Suprapubic skin (tissue), 4 donors: ENCODE results near the gene ETS1. TPM values are rescaled to one million over a fixed set of nuclear protein-coding genes. Genes with fewer than 3 reads are reported as not detected.

Experiments used
- DNase-seq, 2 donors: peaks; one replicate each; pipeline ENCODE4 v3.0.0-alpha.2; 2019; ENCODE audit warnings: low spot score in 2 of 2
- H3K27ac ChIP-seq: fragments of 200-600 bp; sonication (generic); one replicate; pipeline ENCODE4 v1.5.1; 2019
- H3K27me3 ChIP-seq: fragments of 200-600 bp; sonication (generic); one replicate; pipeline ENCODE4 v1.5.1; 2019
- H3K36me3 ChIP-seq: fragments of 200-600 bp; sonication (generic); one replicate; pipeline ENCODE4 v1.5.1; 2019
- H3K4me1 ChIP-seq: fragments of 200-600 bp; sonication (generic); one replicate; pipeline ENCODE4 v1.5.1; 2019
- H3K4me3 ChIP-seq: fragments of 200-600 bp; sonication (generic); one replicate; pipeline ENCODE4 v1.5.1; 2019; ENCODE audit warnings: mild to moderate bottlenecking
- H3K9me3 ChIP-seq: fragments of 200-600 bp; sonication (generic); one replicate; pipeline ENCODE4 v1.5.1; 2019
- EP300 ChIP-seq: sonication (generic); formaldehyde crosslinking; IDR thresholded peaks from one replicate; pipeline ENCODE4 v1.6.1; 2017; ENCODE audit warnings: antibody characterized with exemption
- POLR2A ChIP-seq, 2 donors: fragments of 450-650 bp; IDR thresholded peaks; one replicate each; pipeline ENCODE4 v1.6.1; 2017; ENCODE audit warnings: antibody characterized with exemption in 2 of 2, mild to moderate bottlenecking in 2 of 2, moderate library complexity in 2 of 2
- POLR2AphosphoS5 ChIP-seq, 3 donors: sonication (generic); formaldehyde crosslinking; IDR thresholded peaks; one replicate each; pipeline ENCODE4 v1.6.1; 2017; ENCODE audit warnings: antibody characterized with exemption in 3 of 3
- WGBS: methylation state at CpG from one replicate; pipeline ENCODE4 v1.1.5; 2018; 5-methylcytosine and 5-hydroxymethylcytosine counted together
- total RNA-seq, 4 donors: library from RNA; depleted of rRNA; stranded (reverse); fragments of >200 nt; gene quantifications; one replicate each; pipeline ENCODE4 v1.1.0, GENCODE V29; 2016
- TF ChIP-seq, protein P1 (sequence below), 2 donors: fragments of 200-600 bp in 1 of 2; fragments of 450-650 bp in 1 of 2; sonication (generic) in 1 of 2; IDR thresholded peaks; one replicate each; pipeline ENCODE4 v1.5.1; 2016 to 2019; ENCODE audit warnings: antibody characterized with exemption in 2 of 2, mild to moderate bottlenecking in 1 of 2, moderate library complexity in 1 of 2

The ETS1 gene
- total RNA-seq, 4 donors from 2014 or later: 21.7 to 42.6 (median 33.7) TPM

DNA sequence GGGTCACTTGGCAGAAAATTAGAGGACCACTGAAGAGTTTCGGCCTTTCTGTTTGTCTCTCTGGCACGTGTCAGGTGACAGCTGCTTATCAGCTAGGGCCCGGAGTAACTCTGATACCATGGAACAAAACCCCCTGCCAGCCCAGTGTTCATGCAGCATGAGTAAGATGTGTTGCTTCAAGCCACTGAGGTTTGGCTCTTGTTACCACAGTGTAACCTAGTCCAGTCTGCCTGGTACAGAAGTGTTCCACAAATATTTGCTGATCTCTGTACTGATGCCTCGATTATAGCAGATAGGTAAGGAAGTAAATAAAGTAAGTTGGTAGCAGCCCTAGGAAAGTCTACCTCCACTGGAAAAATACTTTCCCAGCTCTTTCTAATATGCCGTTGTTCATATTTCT, 20.5 kb upstream of the ETS1 start:
- Histone ChIP-seq H3K27ac (no peak overlapping the region), H3K4me3 (no peak overlapping the region), H3K9me3 (no peaks in the 10 kb centered on the region), H3K36me3 (no peaks in the 10 kb centered on the region), H3K27me3 (no peaks in the 10 kb centered on the region), H3K4me1 (peaks cover 4% of the 10 kb centered on the region)
- TF ChIP-seq EP300 (no peak), POLR2AphosphoS5 (IDR thresholded peaks at IDR 0.05) (no peak), POLR2A (IDR thresholded peaks at IDR 0.05) (no peak)
- TF ChIP-seq, protein P1, sequence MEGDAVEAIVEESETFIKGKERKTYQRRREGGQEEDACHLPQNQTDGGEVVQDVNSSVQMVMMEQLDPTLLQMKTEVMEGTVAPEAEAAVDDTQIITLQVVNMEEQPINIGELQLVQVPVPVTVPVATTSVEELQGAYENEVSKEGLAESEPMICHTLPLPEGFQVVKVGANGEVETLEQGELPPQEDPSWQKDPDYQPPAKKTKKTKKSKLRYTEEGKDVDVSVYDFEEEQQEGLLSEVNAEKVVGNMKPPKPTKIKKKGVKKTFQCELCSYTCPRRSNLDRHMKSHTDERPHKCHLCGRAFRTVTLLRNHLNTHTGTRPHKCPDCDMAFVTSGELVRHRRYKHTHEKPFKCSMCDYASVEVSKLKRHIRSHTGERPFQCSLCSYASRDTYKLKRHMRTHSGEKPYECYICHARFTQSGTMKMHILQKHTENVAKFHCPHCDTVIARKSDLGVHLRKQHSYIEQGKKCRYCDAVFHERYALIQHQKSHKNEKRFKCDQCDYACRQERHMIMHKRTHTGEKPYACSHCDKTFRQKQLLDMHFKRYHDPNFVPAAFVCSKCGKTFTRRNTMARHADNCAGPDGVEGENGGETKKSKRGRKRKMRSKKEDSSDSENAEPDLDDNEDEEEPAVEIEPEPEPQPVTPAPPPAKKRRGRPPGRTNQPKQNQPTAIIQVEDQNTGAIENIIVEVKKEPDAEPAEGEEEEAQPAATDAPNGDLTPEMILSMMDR (IDR thresholded peaks at IDR 0.05): no peak
- DNase-seq: no peak
- 91% methylated on average over 5 of the region's 5 CpGs for WGBS

DNA sequence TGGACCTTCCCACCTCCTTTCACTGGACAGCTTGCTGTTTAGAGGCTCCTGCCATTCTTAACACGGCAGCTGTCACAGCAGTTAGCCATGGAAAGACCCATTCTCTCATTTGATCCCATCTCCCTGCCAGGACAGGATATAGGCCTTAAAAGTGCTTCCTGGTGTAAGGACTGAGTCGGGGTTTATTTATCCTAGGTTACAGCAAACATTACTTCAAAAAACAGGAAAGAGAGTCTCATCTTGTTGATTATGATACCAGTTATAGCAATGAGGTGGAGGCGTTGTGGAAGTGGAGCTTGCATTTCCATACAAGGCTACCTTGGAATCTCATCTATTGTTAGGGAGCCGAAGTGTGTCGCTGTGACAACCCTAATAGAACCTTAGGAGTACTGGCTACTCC, 17.4 kb upstream of the ETS1 start:
- Histone ChIP-seq H3K27ac (no peak overlapping the region), H3K4me1 (no peaks in the 10 kb centered on the region), H3K9me3 (no peaks in the 10 kb centered on the region), H3K27me3 (no peaks in the 10 kb centered on the region), H3K4me3 (no peak overlapping the region), H3K36me3 (no peaks in the 10 kb centered on the region)
- DNase-seq: no peak
- no peak for TF ChIP-seq POLR2AphosphoS5 (IDR thresholded peaks at IDR 0.05)
- TF ChIP-seq POLR2A (IDR thresholded peaks at IDR 0.05): no peak
- TF ChIP-seq EP300: no peak
- TF ChIP-seq, protein P1 (IDR thresholded peaks at IDR 0.05): no peak
- WGBS: 91% methylated on average over 5 of the region's 5 CpGs

DNA sequence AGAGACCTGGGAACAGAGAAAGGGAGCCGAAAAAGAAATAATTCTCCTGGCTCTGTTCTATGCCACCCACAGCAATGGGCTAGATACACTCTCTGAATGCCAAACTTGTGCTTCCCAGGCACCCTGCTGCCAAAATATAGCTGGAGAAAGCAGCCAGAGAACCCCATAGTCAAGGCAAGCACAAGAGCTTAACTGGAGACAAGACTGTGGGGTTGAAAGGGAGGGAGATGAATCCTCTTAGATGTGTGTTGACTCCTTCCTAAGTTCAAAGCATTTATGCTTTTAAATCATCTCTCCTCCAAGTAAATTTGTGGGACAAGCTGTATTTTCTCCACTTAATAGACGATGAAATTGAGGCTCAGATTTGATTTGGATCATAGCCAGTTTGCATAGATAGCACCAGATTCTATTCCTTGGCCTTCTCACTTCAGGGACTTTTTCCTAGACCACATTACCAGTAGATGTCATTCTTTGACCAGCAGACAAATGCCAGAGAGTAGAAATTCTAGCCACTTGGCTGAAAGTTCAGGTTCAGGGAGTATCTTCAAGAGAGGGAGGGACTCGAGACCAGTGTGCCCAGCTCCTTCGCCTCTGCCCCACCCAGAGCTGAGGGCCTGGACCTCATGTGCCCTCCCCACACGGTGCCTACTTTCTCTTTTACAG, 16.5 kb upstream of the ETS1 start:
- no peak overlapping the region for H3K27ac ChIP-seq
- H3K9me3 ChIP-seq: no peaks in the 10 kb centered on the region
- no peaks in the 10 kb centered on the region for H3K27me3 ChIP-seq
- WGBS: 78% methylated on average over 5 of the region's 5 CpGs
- H3K4me3 ChIP-seq: no peak overlapping the region
- no peak for DNase-seq
- no peaks in the 10 kb centered on the region for H3K4me1 ChIP-seq
- no peaks in the 10 kb centered on the region for H3K36me3 ChIP-seq
- TF ChIP-seq POLR2AphosphoS5 (IDR thresholded peaks at IDR 0.05) (no peak), POLR2A (IDR thresholded peaks at IDR 0.05) (no peak), EP300 (no peak)
- TF ChIP-seq, protein P1 (IDR thresholded peaks at IDR 0.05): no peak

DNA sequence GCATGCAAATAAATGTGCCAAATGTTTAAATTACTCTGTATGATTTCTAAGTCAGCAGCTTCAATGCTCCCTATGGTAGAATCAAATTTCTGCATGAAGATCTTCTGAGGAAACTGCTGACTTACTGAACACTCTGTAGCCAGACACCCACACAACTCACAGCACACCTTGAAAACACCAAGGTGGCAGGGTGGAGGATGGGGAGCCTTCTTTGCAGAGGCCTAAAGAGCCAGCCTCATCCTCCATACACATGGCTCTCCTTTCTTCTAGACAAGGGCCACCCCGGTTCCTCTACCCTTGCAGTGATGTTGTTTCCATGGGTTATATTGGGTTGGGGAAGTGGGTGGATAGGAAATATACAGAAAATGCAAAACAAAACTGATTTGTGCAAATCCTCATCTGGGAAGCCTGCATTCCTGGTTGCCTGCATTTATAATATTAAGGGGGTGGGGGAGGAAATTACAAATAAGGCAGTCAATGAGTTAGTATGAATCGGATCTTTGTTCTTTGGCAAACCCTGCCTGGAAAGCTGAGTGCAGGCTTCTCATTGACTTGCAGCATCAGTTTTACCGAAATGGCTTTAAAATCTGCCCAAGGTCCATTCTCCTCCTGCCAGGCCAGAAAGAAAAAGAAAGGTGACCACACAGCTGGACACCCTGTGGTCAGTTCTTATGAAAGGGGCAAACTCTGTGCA, 15.8 kb upstream of the ETS1 start:
- no peaks in the 10 kb centered on the region for H3K27me3 ChIP-seq
- H3K27ac ChIP-seq: no peak overlapping the region
- TF ChIP-seq, protein P1 (IDR thresholded peaks at IDR 0.05): no peak
- TF ChIP-seq EP300 (no peak), POLR2A (IDR thresholded peaks at IDR 0.05) (no peak), POLR2AphosphoS5 (IDR thresholded peaks at IDR 0.05) (no peak)
- no peaks in the 10 kb centered on the region for H3K9me3 ChIP-seq
- no peaks in the 10 kb centered on the region for H3K36me3 ChIP-seq
- WGBS: 69% methylated on average over 3 of the region's 3 CpGs
- H3K4me3 ChIP-seq: no peak overlapping the region
- H3K4me1 ChIP-seq: peaks cover 4% of the 10 kb centered on the region
- DNase-seq: no peak

DNA sequence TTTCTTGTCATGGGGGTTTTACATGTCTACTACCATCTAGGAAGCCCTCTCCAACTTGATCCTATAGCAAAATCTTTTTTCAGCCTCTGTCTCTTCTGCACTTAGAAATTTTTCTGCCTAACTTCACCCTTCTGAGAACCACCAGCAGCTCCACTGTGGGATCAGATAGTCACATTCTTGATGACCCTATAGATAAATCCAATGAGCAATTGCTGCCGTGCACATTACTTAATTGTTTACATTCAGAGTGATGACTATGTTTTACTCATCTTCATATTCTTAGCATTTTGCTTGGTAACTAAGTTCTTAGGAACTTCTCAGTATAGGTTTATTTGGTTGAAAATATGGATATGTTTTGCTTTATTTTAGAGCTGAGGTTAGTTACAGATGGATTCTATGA, 12.4 kb upstream of the ETS1 start:
- Histone ChIP-seq H3K4me1 (peaks cover 4% of the 10 kb centered on the region), H3K4me3 (no peak overlapping the region), H3K27ac (no peak overlapping the region), H3K9me3 (no peaks in the 10 kb centered on the region), H3K36me3 (no peaks in the 10 kb centered on the region), H3K27me3 (no peaks in the 10 kb centered on the region)
- no peak for DNase-seq
- 71% methylated on average over 1 of the region's 1 CpG for WGBS
- TF ChIP-seq, protein P1 (IDR thresholded peaks at IDR 0.05): no peak
- TF ChIP-seq POLR2AphosphoS5 (IDR thresholded peaks at IDR 0.05) (no peak), EP300 (no peak), POLR2A (IDR thresholded peaks at IDR 0.05) (no peak)
